A375 (cell line): ENCODE measurements around the gene MMP12. TPM values are rescaled to one million over a fixed set of nuclear protein-coding genes. Genes with fewer than 3 reads are reported as not detected.

Experiments
- small RNA-seq: library from RNA; depleted of rRNA; stranded (forward); fragments of <200 nt; gene quantifications from one replicate; pipeline ENCODE3, GENCODE V24; 2014
- total RNA-seq: library from RNA; depleted of rRNA; stranded (reverse); fragments of >200 nt; shearing (Covaris generic); gene quantifications from 2 replicates; pipeline ENCODE4 v1.2.3, GENCODE V29; 2014; rRNA removed

MMP12 gene
- 0.11 TPM in 1 of 2 replicates, not detected in the other for total RNA-seq

GRCh38 chr11:102874852-102875251, at the start of gene MMP12:
Gene MMP12, minus strand, starts transcription at chr11:102874982. Its CDS starts 45 bp downstream, at chr11:102874937.

DNA sequence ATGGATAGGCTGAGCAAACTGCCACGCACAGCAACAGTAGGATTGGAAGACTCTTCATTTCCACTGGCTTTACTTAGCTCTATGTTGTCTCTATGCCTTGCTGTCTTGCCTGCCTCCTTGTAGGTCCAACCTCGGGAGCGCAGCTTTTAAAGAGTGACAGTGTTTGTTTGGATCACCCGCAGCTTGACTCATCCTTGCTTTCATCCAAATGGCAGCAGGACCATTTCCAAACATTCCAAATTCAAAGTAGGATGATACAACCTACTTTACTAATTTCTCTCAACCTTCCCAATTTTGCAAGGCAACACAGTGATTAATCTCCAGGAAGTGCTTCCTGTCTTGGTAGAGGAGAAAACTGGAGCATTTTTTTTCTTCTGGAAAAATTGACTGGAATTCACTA, 31.3 kb downstream of the MMP12 start, which contains the start of gene MMP3:
MMP3 (minus strand) TSS at position 121 of the 400 bp plus-strand sequence; CDS start at position 58, 63 bp downstream.

Small RNA genes lying within 50 kb of the gene (small RNA-seq; reads per million reads assigned to genes)
- not detected for gene RNU7-159P

Other genes starting within 250 kb of the MMP12 start
- not detected in 2 replicates for gene MMP20, start 249.7 kb downstream of the MMP12 start, total RNA-seq
- gene MMP27, start 169.2 kb downstream of the MMP12 start, total RNA-seq, result not detected in 2 replicates
- 0.72 and 1.2 TPM in 2 replicates for gene MMP8, start 150.0 kb downstream of the MMP12 start, total RNA-seq
- gene MMP10, start 94.4 kb downstream of the MMP12 start, total RNA-seq, result 0.19 and 0.72 TPM in 2 replicates
- 5.6 and 6.2 TPM in 2 replicates for gene MMP1, start 76.8 kb downstream of the MMP12 start, total RNA-seq
- 0.40 TPM in 1 of 2 replicates, not detected in the other for gene MMP3, start 31.4 kb downstream of the MMP12 start, total RNA-seq
- gene MMP13, start 80.8 kb upstream of the MMP12 start, total RNA-seq, result 0.24 and 0.26 TPM in 2 replicates
- 195 and 236 TPM in 2 replicates for gene DCUN1D5, start 217.2 kb upstream of the MMP12 start, total RNA-seq
- gene DYNC2H1, start 234.4 kb upstream of the MMP12 start, total RNA-seq, result 46.4 and 60.9 TPM in 2 replicates